Measurements from ENCODE around the gene SCO1. TPM values are rescaled to one million over a fixed set of nuclear protein-coding genes. Genes with fewer than 3 reads are reported as not detected.

SCO1 gene
- total RNA-seq, 1 donor from 2014 or later = 36.0 TPM

DNA sequence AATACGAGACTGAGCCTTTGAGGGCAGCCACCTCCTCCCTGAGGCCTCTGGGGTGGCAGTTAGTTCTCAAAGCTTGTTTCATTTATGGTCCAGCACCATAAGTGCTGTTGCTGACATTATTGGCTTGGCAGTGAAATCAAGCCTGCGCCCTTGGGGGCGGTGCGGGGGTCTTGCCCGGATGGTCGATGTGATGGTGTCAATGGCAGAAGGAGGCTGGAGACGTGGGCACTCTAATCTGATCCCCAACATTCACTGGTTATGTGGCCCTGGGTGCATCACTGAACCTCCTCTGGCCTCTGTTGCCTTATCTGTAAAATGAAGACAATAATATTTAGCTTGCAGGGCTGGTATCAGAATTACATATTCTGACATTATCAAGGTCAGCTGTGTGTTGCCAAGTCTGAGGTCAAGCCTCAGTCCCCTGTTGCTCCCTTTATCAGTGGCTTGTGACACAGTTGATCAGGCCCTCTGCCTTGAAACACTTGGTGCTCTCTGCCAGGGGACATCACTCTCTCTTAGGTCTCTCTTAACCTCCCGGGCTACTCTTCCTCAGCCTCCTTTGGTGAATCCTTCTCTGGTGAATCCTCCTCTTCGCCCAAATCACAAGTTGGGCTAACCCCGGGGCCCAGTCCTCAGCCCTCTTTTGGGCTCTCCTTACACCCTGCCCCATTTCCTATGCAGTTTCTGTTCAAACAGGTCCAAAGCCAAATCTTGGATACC lies 44.2 kb upstream of the SCO1 start:
- Histone ChIP-seq H3K4me3 (ENCODE audit: insufficient read depth, low read depth, low read length) (no peak overlapping the region), H3K4me2 (ENCODE audit: low read length) (no peak overlapping the region), H3K27me3 (ENCODE audit: insufficient read depth, low read length) (peaks cover 3% of the 10 kb centered on the region), H4K20me1 (ENCODE audit: insufficient read depth, low read length) (no peaks in the 10 kb centered on the region), H3K79me2 (ENCODE audit: insufficient read depth, low read length) (no peaks in the 10 kb centered on the region), H2AFZ (ENCODE audit: low read depth, low read length) (no peak overlapping the region), H3K36me3 (ENCODE audit: insufficient read depth, low read length) (no peaks in the 10 kb centered on the region), H3K27ac (ENCODE audit: low read depth, low read length) (no peak overlapping the region), H3K9ac (ENCODE audit: low read length) (no peak overlapping the region), H3K9me3 (ENCODE audit: insufficient read depth, low read depth, low read length) (no peaks in the 10 kb centered on the region), H3K4me1 (ENCODE audit: insufficient read depth, low read length) (no peaks in the 10 kb centered on the region)
- FAIRE-seq (no peak), DNase-seq (ENCODE audit: low read depth) (no peak)
- Mint-ChIP-seq H3K4me3 (ENCODE audit: unreplicated experiment) (no peak overlapping the region), H3K27ac (ENCODE audit: unreplicated experiment) (no peak overlapping the region), H3K9me3 (ENCODE audit: unreplicated experiment) (no peaks in the 10 kb centered on the region), H3K36me3 (ENCODE audit: low read depth, unreplicated experiment) (no peaks in the 10 kb centered on the region), H3K27me3 (ENCODE audit: low read depth, unreplicated experiment) (peaks cover 26% of the 10 kb centered on the region), H3K4me1 (ENCODE audit: low read depth, unreplicated experiment) (no peaks in the 10 kb centered on the region)
- TF ChIP-seq, protein P1, sequence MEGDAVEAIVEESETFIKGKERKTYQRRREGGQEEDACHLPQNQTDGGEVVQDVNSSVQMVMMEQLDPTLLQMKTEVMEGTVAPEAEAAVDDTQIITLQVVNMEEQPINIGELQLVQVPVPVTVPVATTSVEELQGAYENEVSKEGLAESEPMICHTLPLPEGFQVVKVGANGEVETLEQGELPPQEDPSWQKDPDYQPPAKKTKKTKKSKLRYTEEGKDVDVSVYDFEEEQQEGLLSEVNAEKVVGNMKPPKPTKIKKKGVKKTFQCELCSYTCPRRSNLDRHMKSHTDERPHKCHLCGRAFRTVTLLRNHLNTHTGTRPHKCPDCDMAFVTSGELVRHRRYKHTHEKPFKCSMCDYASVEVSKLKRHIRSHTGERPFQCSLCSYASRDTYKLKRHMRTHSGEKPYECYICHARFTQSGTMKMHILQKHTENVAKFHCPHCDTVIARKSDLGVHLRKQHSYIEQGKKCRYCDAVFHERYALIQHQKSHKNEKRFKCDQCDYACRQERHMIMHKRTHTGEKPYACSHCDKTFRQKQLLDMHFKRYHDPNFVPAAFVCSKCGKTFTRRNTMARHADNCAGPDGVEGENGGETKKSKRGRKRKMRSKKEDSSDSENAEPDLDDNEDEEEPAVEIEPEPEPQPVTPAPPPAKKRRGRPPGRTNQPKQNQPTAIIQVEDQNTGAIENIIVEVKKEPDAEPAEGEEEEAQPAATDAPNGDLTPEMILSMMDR (IDR thresholded peaks at IDR 0.05; ENCODE audit: insufficient read depth, low read depth, low read length) = no peak
- no peak for TF ChIP-seq EZH2 (IDR thresholded peaks at IDR 0.05; ENCODE audit: insufficient read depth, low read length)

DNA sequence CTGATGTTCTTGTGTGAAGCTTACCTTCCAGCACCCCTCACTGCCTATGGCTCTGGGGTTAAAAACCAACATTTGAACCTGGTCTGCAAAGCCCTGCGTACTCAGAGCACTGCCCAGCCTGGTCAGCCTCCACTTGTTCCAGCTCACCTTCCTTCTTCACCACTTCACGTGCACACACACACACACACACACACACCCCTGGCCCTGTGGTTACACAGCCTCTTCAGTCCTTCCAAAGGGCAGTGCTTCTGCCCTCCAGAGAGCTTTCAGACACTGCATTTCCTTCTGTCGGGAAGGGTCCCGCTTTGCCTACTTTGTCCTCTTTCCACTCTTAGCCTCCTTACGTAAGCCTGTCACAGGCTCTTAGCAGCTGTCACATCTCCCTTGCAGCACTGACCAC lies 42.1 kb upstream of the SCO1 start:
- no peak for DNase-seq (ENCODE audit: low read depth)
- Mint-ChIP-seq H3K9me3 (ENCODE audit: unreplicated experiment) (no peaks in the 10 kb centered on the region), H3K4me3 (ENCODE audit: unreplicated experiment) (no peak overlapping the region), H3K4me1 (ENCODE audit: low read depth, unreplicated experiment) (no peaks in the 10 kb centered on the region), H3K36me3 (ENCODE audit: low read depth, unreplicated experiment) (no peaks in the 10 kb centered on the region), H3K27me3 (ENCODE audit: low read depth, unreplicated experiment) (peaks cover 28% of the 10 kb centered on the region), H3K27ac (ENCODE audit: unreplicated experiment) (no peak overlapping the region)
- Histone ChIP-seq H4K20me1 (ENCODE audit: insufficient read depth, low read length) (no peaks in the 10 kb centered on the region), H3K36me3 (ENCODE audit: insufficient read depth, low read length) (no peaks in the 10 kb centered on the region), H3K4me1 (ENCODE audit: insufficient read depth, low read length) (no peaks in the 10 kb centered on the region), H2AFZ (ENCODE audit: low read depth, low read length) (no peak overlapping the region), H3K27me3 (ENCODE audit: insufficient read depth, low read length) (peaks cover 3% of the 10 kb centered on the region), H3K9me3 (ENCODE audit: insufficient read depth, low read depth, low read length) (no peaks in the 10 kb centered on the region), H3K4me3 (ENCODE audit: insufficient read depth, low read depth, low read length) (no peak overlapping the region), H3K27ac (ENCODE audit: low read depth, low read length) (no peak overlapping the region), H3K4me2 (ENCODE audit: low read length) (no peak overlapping the region), H3K79me2 (ENCODE audit: insufficient read depth, low read length) (no peaks in the 10 kb centered on the region), H3K9ac (ENCODE audit: low read length) (no peak overlapping the region)
- no peak for TF ChIP-seq EZH2 (IDR thresholded peaks at IDR 0.05; ENCODE audit: insufficient read depth, low read length)
- TF ChIP-seq, protein P1 (IDR thresholded peaks at IDR 0.05; ENCODE audit: insufficient read depth, low read depth, low read length) = no peak
- FAIRE-seq = no peak

DNA sequence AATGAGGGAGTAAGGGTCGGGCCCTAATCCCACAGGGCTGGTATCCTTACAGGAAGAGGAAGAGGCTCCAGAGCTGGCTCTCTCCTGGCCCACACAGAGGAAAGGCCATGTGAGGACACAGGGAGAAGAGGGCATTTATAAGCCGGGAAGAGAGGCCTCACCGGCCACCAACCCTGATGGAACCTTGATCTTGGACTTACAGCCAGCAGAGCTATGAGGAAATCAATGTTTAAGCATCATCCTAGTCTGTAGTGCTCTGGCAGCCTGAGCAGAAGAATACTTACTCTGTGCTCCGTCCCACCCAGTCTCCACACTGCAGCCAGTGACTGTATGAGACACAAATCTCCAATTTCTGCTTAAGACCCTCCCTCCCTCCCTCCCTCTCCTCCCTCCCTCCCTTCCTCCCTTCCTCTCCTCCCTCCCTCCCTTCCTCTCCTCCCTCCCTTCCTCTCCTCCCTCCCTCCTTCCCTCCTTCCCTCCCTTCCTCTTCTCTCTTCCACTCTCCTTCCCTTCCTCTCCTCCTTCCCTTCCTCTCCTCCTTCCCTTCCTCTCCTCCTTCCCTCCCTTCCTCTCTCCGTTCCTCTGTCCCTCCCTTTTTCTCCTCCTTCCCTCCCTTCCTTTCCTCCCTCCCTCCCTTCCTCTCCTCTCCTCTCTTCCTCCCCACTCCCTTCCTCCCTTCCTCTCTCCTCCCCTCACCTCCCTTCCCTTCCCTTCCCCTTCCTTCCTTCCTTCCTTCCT lies 41.4 kb upstream of the SCO1 start:
- Mint-ChIP-seq H3K27ac (ENCODE audit: unreplicated experiment) (no peak overlapping the region), H3K9me3 (ENCODE audit: unreplicated experiment) (no peaks in the 10 kb centered on the region), H3K4me3 (ENCODE audit: unreplicated experiment) (no peak overlapping the region), H3K36me3 (ENCODE audit: low read depth, unreplicated experiment) (no peaks in the 10 kb centered on the region), H3K4me1 (ENCODE audit: low read depth, unreplicated experiment) (no peaks in the 10 kb centered on the region), H3K27me3 (ENCODE audit: low read depth, unreplicated experiment) (peaks cover 26% of the 10 kb centered on the region)
- H3K4me1 ChIP-seq (ENCODE audit: insufficient read depth, low read length) = no peaks in the 10 kb centered on the region
- DNase-seq (ENCODE audit: low read depth) = no peak
- no peaks in the 10 kb centered on the region for H3K9me3 ChIP-seq (ENCODE audit: insufficient read depth, low read depth, low read length)
- no peaks in the 10 kb centered on the region for H3K36me3 ChIP-seq (ENCODE audit: insufficient read depth, low read length)
- FAIRE-seq = no peak
- no peaks in the 10 kb centered on the region for H4K20me1 ChIP-seq (ENCODE audit: insufficient read depth, low read length)
- TF ChIP-seq, protein P1 (IDR thresholded peaks at IDR 0.05; ENCODE audit: insufficient read depth, low read depth, low read length) = no peak
- TF ChIP-seq EZH2 (IDR thresholded peaks at IDR 0.05; ENCODE audit: insufficient read depth, low read length) = no peak
- H3K27me3 ChIP-seq (ENCODE audit: insufficient read depth, low read length) = peaks cover 3% of the 10 kb centered on the region
- no peaks in the 10 kb centered on the region for H3K79me2 ChIP-seq (ENCODE audit: insufficient read depth, low read length)
- H2AFZ ChIP-seq (ENCODE audit: low read depth, low read length) = no peak overlapping the region
- H3K4me2 ChIP-seq (ENCODE audit: low read length) = no peak overlapping the region
- H3K9ac ChIP-seq (ENCODE audit: low read length) = no peak overlapping the region
- no peak overlapping the region for H3K27ac ChIP-seq (ENCODE audit: low read depth, low read length)
- H3K4me3 ChIP-seq (ENCODE audit: insufficient read depth, low read depth, low read length) = no peak overlapping the region

Data from astrocyte (in vitro differentiated cells and primary cell).